Measurements from ENCODE around the gene CSF3R. TPM values are rescaled to one million over a fixed set of nuclear protein-coding genes. Genes with fewer than 3 reads are reported as not detected.
A peak's percentile ranks its signal among the peaks of the same experiment; 100 is the strongest.

CSF3R gene
- total RNA-seq, 1 donor from 2014 or later, result 2.5 TPM

- Mint-ChIP-seq H3K27ac (peak overlapping the region; percentile 63), H3K9me3 (no peaks in the 10 kb centered on the region), H3K4me3 (no peak overlapping the region), H3K36me3 (peaks cover 17% of the 10 kb centered on the region), H3K4me1 (peaks cover 8% of the 10 kb centered on the region), H3K27me3 (ENCODE audit: low read depth) (no peaks in the 10 kb centered on the region)
- no peak for DNase-seq (ENCODE audit: low spot score in 2 of 2, unreplicated experiment in 2 of 2)
- no peak for TF ChIP-seq CTCF (IDR thresholded peaks at IDR 0.05; ENCODE audit: unreplicated experiment)
Measured at GRCh38 chr1:36420409-36420808, 62.3 kb downstream of the CSF3R start.

GRCh38 chr1:36419569-36419968, 63.1 kb downstream of the CSF3R start:
- no peak for TF ChIP-seq CTCF (IDR thresholded peaks at IDR 0.05; ENCODE audit: unreplicated experiment)
- H3K4me3 Mint-ChIP-seq, result no peak overlapping the region
- H3K36me3 Mint-ChIP-seq, result peaks cover 18% of the 10 kb centered on the region
- H3K27me3 Mint-ChIP-seq (ENCODE audit: low read depth), result no peaks in the 10 kb centered on the region
- no peak overlapping the region for H3K27ac Mint-ChIP-seq
- H3K4me1 Mint-ChIP-seq, result peaks cover 8% of the 10 kb centered on the region
- no peak for DNase-seq (ENCODE audit: low spot score in 2 of 2, unreplicated experiment in 2 of 2)
- H3K9me3 Mint-ChIP-seq, result peaks cover 1% of the 10 kb centered on the region

- no peak for DNase-seq (ENCODE audit: low spot score in 2 of 2, unreplicated experiment in 2 of 2)
- TF ChIP-seq CTCF (IDR thresholded peaks at IDR 0.05; ENCODE audit: unreplicated experiment), result no peak
- Mint-ChIP-seq H3K27me3 (ENCODE audit: low read depth) (no peaks in the 10 kb centered on the region), H3K4me3 (no peak overlapping the region), H3K27ac (no peak overlapping the region), H3K9me3 (peaks cover 5% of the 10 kb centered on the region), H3K4me1 (peaks cover 8% of the 10 kb centered on the region), H3K36me3 (peaks cover 22% of the 10 kb centered on the region)
Measured at GRCh38 chr1:36419140-36419539, 63.6 kb downstream of the CSF3R start.

DNA sequence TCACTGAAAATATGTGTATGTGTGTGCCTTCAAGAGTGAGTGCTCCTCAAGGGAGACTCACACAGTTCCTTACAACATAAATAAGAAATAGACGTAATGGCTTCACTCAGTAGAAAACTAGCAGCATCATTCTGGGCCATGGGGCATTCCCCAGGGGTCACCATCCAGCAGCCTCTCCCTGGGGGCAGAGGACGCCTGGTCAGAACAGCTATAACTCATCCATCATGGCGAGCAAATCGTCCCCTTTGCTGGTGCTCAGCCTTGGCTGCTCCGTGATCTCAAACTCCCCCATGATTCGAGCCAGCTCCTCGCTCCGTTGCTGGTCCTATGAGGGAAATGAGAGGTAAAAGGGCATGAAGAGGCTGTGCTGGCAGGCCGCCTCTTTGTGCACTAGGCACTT, 64.8 kb downstream of the CSF3R start:
- Mint-ChIP-seq H3K4me1 (peaks cover 8% of the 10 kb centered on the region), H3K27me3 (ENCODE audit: low read depth) (no peaks in the 10 kb centered on the region), H3K36me3 (peaks cover 23% of the 10 kb centered on the region), H3K4me3 (no peak overlapping the region), H3K27ac (no peak overlapping the region), H3K9me3 (peaks cover 5% of the 10 kb centered on the region)
- no peak for DNase-seq (ENCODE audit: low spot score in 2 of 2, unreplicated experiment in 2 of 2)
- TF ChIP-seq CTCF (IDR thresholded peaks at IDR 0.05; ENCODE audit: unreplicated experiment), result no peak

Other genes with a start within 250 kb of the CSF3R start
- 44.3 to 47.1 TPM (median 47.0 TPM) in 3 replicates for gene SH3D21, start 176.5 kb downstream of the CSF3R start, total RNA-seq
- gene EVA1B, start 159.3 kb downstream of the CSF3R start, total RNA-seq, result 78.1 to 80.4 TPM (median 80.4 TPM) in 3 replicates
- 40.1 to 43.6 TPM (median 42.7 TPM) in 3 replicates for gene STK40, start 97.0 kb downstream of the CSF3R start, total RNA-seq
- gene LSM10, start 85.0 kb downstream of the CSF3R start, total RNA-seq, result 24.7 to 26.1 TPM (median 26.0 TPM) in 3 replicates
- gene OSCP1, start 32.5 kb downstream of the CSF3R start, total RNA-seq, result 7.0 to 8.9 TPM (median 7.3 TPM) in 3 replicates
- gene MRPS15, start 18.5 kb downstream of the CSF3R start, total RNA-seq, result 48.0 to 55.5 TPM (median 53.6 TPM) in 3 replicates